Renal cortex interstitium (tissue), 11 donors: ENCODE measurements around the gene GSX2. TPM values are rescaled to one million over a fixed set of nuclear protein-coding genes. Genes with fewer than 3 reads are reported as not detected.
A peak's percentile ranks its signal among the peaks of the same experiment; 100 is the strongest.

Experiments used
- DNase-seq, 11 donors: peaks; one replicate each; pipeline ENCODE4 v3.0.0-alpha.2; 2013; ENCODE audit warnings: low read depth in 9 of 11, low spot score in 4 of 11; ENCODE audit errors: extremely low read depth in 1 of 11
- polyA plus RNA-seq, 3 donors: library from polyadenylated mRNA; unstranded; fragments of 120-200 nt; gene quantifications; one replicate each; pipeline ENCODE4 v1.2.1, GENCODE V29; 2013; ENCODE audit not compliant: insufficient read length in 3 of 3

Gene GSX2
- polyA plus RNA-seq, 3 donors = not detected

GRCh38 chr4:54073271-54073880 lies 26.6 kb upstream of the GSX2 start:
- no peak for DNase-seq

GRCh38 chr4:54074381-54074780 lies 25.6 kb upstream of the GSX2 start:
- no peak for DNase-seq

GRCh38 chr4:54076673-54077072 lies 23.3 kb upstream of the GSX2 start:
- no peak for DNase-seq

- no peak for DNase-seq
Measured at GRCh38 chr4:54077812-54078211, 22.2 kb upstream of the GSX2 start.

- no peak for DNase-seq
Measured at GRCh38 chr4:54082168-54082567, 17.8 kb upstream of the GSX2 start.

GRCh38 chr4:54085284-54085683 lies 14.7 kb upstream of the GSX2 start:
- DNase-seq = no peak

GRCh38 chr4:54089875-54090274 lies 10.1 kb upstream of the GSX2 start:
- DNase-seq = no peak

- no peak for DNase-seq
Measured at GRCh38 chr4:54090404-54090803, 9.6 kb upstream of the GSX2 start.

- DNase-seq = no peak
Measured at GRCh38 chr4:54090804-54091623, 8.9 kb upstream of the GSX2 start.

GRCh38 chr4:54091637-54092404 lies 8.1 kb upstream of the GSX2 start:
- DNase-seq = peak in 7 of 11 donors; percentile 39 to 67 (median 62)

- no peak for DNase-seq
Measured at GRCh38 chr4:54092405-54093323, 7.3 kb upstream of the GSX2 start.

- DNase-seq = no peak
Measured at GRCh38 chr4:54093324-54094240, 6.4 kb upstream of the GSX2 start.

GRCh38 chr4:54094451-54094850 lies 5.5 kb upstream of the GSX2 start:
- no peak for DNase-seq

GRCh38 chr4:54095110-54095825 lies 4.7 kb upstream of the GSX2 start:
- no peak for DNase-seq

GRCh38 chr4:54096295-54096962 lies 3.5 kb upstream of the GSX2 start:
- DNase-seq = no peak

- no peak for DNase-seq
Measured at GRCh38 chr4:54097152-54097551, 2.8 kb upstream of the GSX2 start.

GRCh38 chr4:54098375-54098774 lies 1.6 kb upstream of the GSX2 start:
- no peak for DNase-seq
